SK-N-SH treated with all-trans-retinoic acid at 6 μM for 48 hours (cell line): Measurements from ENCODE around the gene CCND2.

Experiments used
- ATAC-seq: fragments of 200-7000 bp; cut with Tn5 transposase; 3 replicates; pipeline ENCODE4 v1.9.1; 2020; ENCODE audit warnings: mild to moderate bottlenecking, moderate library complexity
- ARNTL ChIP-seq: fragments of 450-650 bp; formaldehyde crosslinking; IDR thresholded peaks from 2 replicates; pipeline ENCODE4 v1.5.0; 2020; ENCODE audit warnings: low read depth, mild to moderate bottlenecking, moderate library complexity, borderline replicate concordance
- BACH2 ChIP-seq: fragments of 250-450 bp; sonication (Bioruptor Pico); IDR thresholded peaks from 2 replicates; pipeline ENCODE4 v1.9.0; 2021; ENCODE audit warnings: mild to moderate bottlenecking, borderline replicate concordance
- CREB5 ChIP-seq: fragments of 250-450 bp; sonication (Bioruptor Pico); IDR thresholded peaks from 2 replicates; pipeline ENCODE4 v1.5.1; 2020; ENCODE audit warnings: low read depth, mild to moderate bottlenecking, moderate library complexity
- CSDC2 ChIP-seq: fragments of 250-450 bp; sonication (Bioruptor Pico); IDR thresholded peaks from 2 replicates; pipeline ENCODE4 v1.5.0; 2020; ENCODE audit warnings: mild to moderate bottlenecking, moderate library complexity
- CSRNP3 ChIP-seq: fragments of 250-450 bp; sonication (Bioruptor Pico); IDR thresholded peaks from 2 replicates; pipeline ENCODE4 v1.5.1; 2021; ENCODE audit warnings: mild to moderate bottlenecking, moderate library complexity
- ESRRG ChIP-seq: fragments of 250-450 bp; sonication (Bioruptor Pico); IDR thresholded peaks from 2 replicates; pipeline ENCODE4 v1.6.1; 2021; ENCODE audit warnings: mild to moderate bottlenecking
- GLIS3 ChIP-seq: fragments of 250-450 bp; sonication (Bioruptor Pico); IDR thresholded peaks from 2 replicates; pipeline ENCODE4 v1.5.0; 2020; ENCODE audit warnings: mild to moderate bottlenecking, moderate library complexity
- OSR1 ChIP-seq: fragments of 250-450 bp; sonication (Bioruptor Pico); IDR thresholded peaks from 2 replicates; pipeline ENCODE4 v1.8.0; 2022; ENCODE audit warnings: moderate library complexity, mild to moderate bottlenecking, inconsistent platforms
- PATZ1 ChIP-seq: fragments of 250-450 bp; sonication (Bioruptor Pico); IDR thresholded peaks from 2 replicates; pipeline ENCODE4 v1.8.0; 2020; ENCODE audit warnings: mild to moderate bottlenecking, moderate library complexity, borderline replicate concordance
- POU6F1 ChIP-seq: fragments of 250-450 bp; sonication (Bioruptor Pico); IDR thresholded peaks from 2 replicates; pipeline ENCODE4 v1.8.0; 2021; ENCODE audit warnings: low read depth, mild to moderate bottlenecking, moderate library complexity, borderline replicate concordance
- PPARA ChIP-seq: fragments of 250-450 bp; sonication (Bioruptor Pico); IDR thresholded peaks from 2 replicates; pipeline ENCODE4 v1.5.0; 2020; ENCODE audit warnings: mild to moderate bottlenecking, borderline replicate concordance
- RARB ChIP-seq: fragments of 250-450 bp; sonication (Bioruptor Pico); IDR thresholded peaks from 2 replicates; pipeline ENCODE4 v1.8.0; 2021; ENCODE audit warnings: mild to moderate bottlenecking, moderate library complexity
- SNAI2 ChIP-seq: fragments of 250-450 bp; sonication (Bioruptor Pico); IDR thresholded peaks from 2 replicates; pipeline ENCODE4 v1.5.0; 2020; ENCODE audit warnings: mild to moderate bottlenecking, moderate library complexity
- TCF4 ChIP-seq: fragments of 250-450 bp; sonication (Bioruptor Pico); IDR thresholded peaks from 2 replicates; pipeline ENCODE4 v1.8.0; 2021; ENCODE audit warnings: mild to moderate bottlenecking, moderate library complexity, borderline replicate concordance
- TOX ChIP-seq: fragments of 250-450 bp; sonication (Bioruptor Pico); IDR thresholded peaks from 2 replicates; pipeline ENCODE4 v1.8.0; 2021; ENCODE audit warnings: mild to moderate bottlenecking, moderate library complexity, borderline replicate concordance
- ZC3H10 ChIP-seq: fragments of 250-450 bp; sonication (Bioruptor Pico); IDR thresholded peaks from 2 replicates; pipeline ENCODE4 v1.5.1; 2021; ENCODE audit warnings: mild to moderate bottlenecking, moderate library complexity
- ZFP3 ChIP-seq: fragments of 250-450 bp; sonication (Bioruptor Pico); IDR thresholded peaks from 2 replicates; pipeline ENCODE4 v1.5.0; 2020; ENCODE audit warnings: mild to moderate bottlenecking, moderate library complexity
- ZNF565 ChIP-seq: fragments of 450-650 bp; formaldehyde crosslinking; conservative IDR thresholded peaks from 2 replicates; pipeline ENCODE4 v1.5.0; 2020; ENCODE audit warnings: low read depth, mild to moderate bottlenecking, moderate library complexity
- ZNF70 ChIP-seq: fragments of 450-650 bp; formaldehyde crosslinking; IDR thresholded peaks from 2 replicates; pipeline ENCODE4 v1.5.0; 2020; ENCODE audit warnings: mild to moderate bottlenecking, moderate library complexity
- ZNF8 ChIP-seq: fragments of 450-650 bp; formaldehyde crosslinking; IDR thresholded peaks from 2 replicates; pipeline ENCODE4 v1.5.0; 2020; ENCODE audit warnings: mild to moderate bottlenecking, moderate library complexity

The CCND2 gene

GRCh38 chr12:4282892-4283511 is 9.4 kb downstream of the CCND2 start:
- no peak for ATAC-seq
- TF ChIP-seq ZNF70 (CRISPR knock-in tag) (no peak), PPARA (CRISPR knock-in tag) (no peak), ESRRG (CRISPR knock-in tag) (no peak), ZNF565 (CRISPR knock-in tag) (no peak), CSRNP3 (CRISPR knock-in tag) (no peak), ZFP3 (CRISPR knock-in tag) (no peak), SNAI2 (CRISPR knock-in tag) (no peak), GLIS3 (CRISPR knock-in tag) (no peak), CREB5 (no peak), ZC3H10 (no peak), POU6F1 (no peak), ARNTL (CRISPR knock-in tag) (no peak), ZNF8 (CRISPR knock-in tag) (no peak), RARB (CRISPR knock-in tag) (no peak), TCF4 (no peak), BACH2 (CRISPR knock-in tag) (no peak)
- TF ChIP-seq, all 23 proteins: peak for 0

- TF ChIP-seq BACH2 (CRISPR knock-in tag) = no peak
- TF ChIP-seq ZNF70 (CRISPR knock-in tag) = no peak
- TF ChIP-seq ZNF565 (CRISPR knock-in tag) = no peak
- TF ChIP-seq ESRRG (CRISPR knock-in tag) = no peak
- TF ChIP-seq OSR1 (CRISPR knock-in tag) = no peak
- no peak for TF ChIP-seq ZC3H10
- no peak for TF ChIP-seq PPARA (CRISPR knock-in tag)
- no peak for TF ChIP-seq TOX (CRISPR knock-in tag)
- TF ChIP-seq CSDC2 (CRISPR knock-in tag) = no peak
- TF ChIP-seq PATZ1 = no peak
- no peak for TF ChIP-seq POU6F1
- no peak for ATAC-seq
These were observed 10.1 kb downstream of the CCND2 start for GRCh38 chr12:4283512-4284255.

GRCh38 chr12:4284306-4284705 is 10.7 kb downstream of the CCND2 start:
- ATAC-seq = no peak
- TF ChIP-seq CSDC2 (CRISPR knock-in tag) (no peak), BACH2 (CRISPR knock-in tag) (no peak), ZNF565 (CRISPR knock-in tag) (no peak), PATZ1 (no peak), CSRNP3 (CRISPR knock-in tag) (no peak), ARNTL (CRISPR knock-in tag) (no peak), PPARA (CRISPR knock-in tag) (no peak)
